IPS-20b (cell line): ENCODE data around the gene CBLIF.
"Not testable (repeated sequence)": the region's sequence is repeated elsewhere in the genome, so short reads cannot be mapped to it uniquely, and the experiment has no call there.

Experiments used
- H3K27ac ChIP-seq: one replicate; pipeline ENCODE4 v1.5.1; 2013; ENCODE audit warnings: low read length
- H3K27me3 ChIP-seq: 2 replicates; pipeline ENCODE4 v1.6.1; 2013; ENCODE audit warnings: mild to moderate bottlenecking, low read length, inconsistent platforms; ENCODE audit not compliant: insufficient read depth
- H3K36me3 ChIP-seq: 2 replicates; pipeline ENCODE4 v1.6.1; 2013; ENCODE audit warnings: low read depth, mild to moderate bottlenecking, inconsistent platforms, low read length, moderate library complexity; ENCODE audit not compliant: insufficient read depth
- H3K4me1 ChIP-seq: 2 replicates; pipeline ENCODE4 v1.6.1; 2013; ENCODE audit warnings: mild to moderate bottlenecking, control low read depth, inconsistent platforms, low read length, moderate library complexity; ENCODE audit not compliant: insufficient read depth
- H3K4me3 ChIP-seq: 2 replicates; pipeline ENCODE4 v1.5.1; 2013; ENCODE audit warnings: mild to moderate bottlenecking, low read length, inconsistent platforms
- H3K9ac ChIP-seq: 2 replicates; pipeline ENCODE4 v1.6.1; 2013; ENCODE audit warnings: low read depth, mild to moderate bottlenecking, inconsistent platforms, low read length, moderate library complexity
- H3K9me3 ChIP-seq: 2 replicates; pipeline ENCODE4 v1.6.1; 2013; ENCODE audit warnings: mild to moderate bottlenecking, low read depth, low read length, inconsistent platforms; ENCODE audit not compliant: insufficient read depth

Gene CBLIF

GRCh38 chr11:59845399-59845798 lies at the start of gene CBLIF:
TSS of gene CBLIF (minus strand) at chr11:59845499. CDS start at chr11:59845453, 46 bp downstream.
- no peaks in the 10 kb centered on the region for H3K9me3 ChIP-seq
- no peaks in the 10 kb centered on the region for H3K27me3 ChIP-seq
- H3K4me1 ChIP-seq, result peaks cover 5% of the 10 kb centered on the region; the same call in 1 of the 2 replicates
- no peak within 1 kb of the TSS for H3K27ac ChIP-seq
- no peak within 1 kb of the TSS for H3K4me3 ChIP-seq
- no peak within 1 kb of the TSS for H3K9ac ChIP-seq
- H3K36me3 ChIP-seq, result no peaks in the 10 kb centered on the region

- H3K4me1 ChIP-seq, result peaks cover 10% of the 10 kb centered on the region; the same call in 1 of the 2 replicates
- H3K9ac ChIP-seq, result no peak overlapping the region
- no peaks in the 10 kb centered on the region for H3K9me3 ChIP-seq
- no peaks in the 10 kb centered on the region for H3K27me3 ChIP-seq
- H3K27ac ChIP-seq, result no peak overlapping the region
- no peak overlapping the region for H3K4me3 ChIP-seq
- no peaks in the 10 kb centered on the region for H3K36me3 ChIP-seq
Observed at GRCh38 chr11:59894616-59895015, 49.3 kb upstream of the CBLIF start.

DNA sequence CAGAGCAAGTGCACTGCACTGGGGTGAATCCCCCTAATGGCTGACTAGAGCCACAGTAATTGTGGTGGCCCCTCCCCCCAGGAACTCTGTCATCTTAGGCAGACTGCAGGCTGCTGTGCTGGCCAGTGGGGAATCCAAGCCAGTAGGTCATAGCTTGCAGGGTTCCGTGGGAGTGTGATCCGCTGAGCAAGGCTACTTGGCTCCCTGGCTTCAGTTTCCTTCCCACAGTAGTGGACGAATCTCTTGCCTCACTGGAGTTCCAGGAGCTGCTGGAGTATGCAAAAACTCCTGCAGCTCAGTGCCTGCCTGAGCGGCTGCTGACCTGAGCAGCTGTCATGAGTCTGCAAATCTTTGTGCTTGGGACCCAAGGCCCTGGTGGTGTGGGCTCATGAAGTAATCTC lies 46.5 kb upstream of the CBLIF start:
- no peaks in the 10 kb centered on the region for H3K36me3 ChIP-seq
- H3K9me3 ChIP-seq, result no peaks in the 10 kb centered on the region
- peak overlapping the region; percentile 25; the same call in 1 of the 2 replicates for H3K4me3 ChIP-seq
- no peaks in the 10 kb centered on the region for H3K27me3 ChIP-seq
- H3K4me1 ChIP-seq, result peaks cover 10% of the 10 kb centered on the region; the same call in 1 of the 2 replicates
- H3K9ac ChIP-seq, result peak overlapping the region; percentile 23; the same call in 1 of the 2 replicates
- H3K27ac ChIP-seq, result peak overlapping the region; percentile 85

DNA sequence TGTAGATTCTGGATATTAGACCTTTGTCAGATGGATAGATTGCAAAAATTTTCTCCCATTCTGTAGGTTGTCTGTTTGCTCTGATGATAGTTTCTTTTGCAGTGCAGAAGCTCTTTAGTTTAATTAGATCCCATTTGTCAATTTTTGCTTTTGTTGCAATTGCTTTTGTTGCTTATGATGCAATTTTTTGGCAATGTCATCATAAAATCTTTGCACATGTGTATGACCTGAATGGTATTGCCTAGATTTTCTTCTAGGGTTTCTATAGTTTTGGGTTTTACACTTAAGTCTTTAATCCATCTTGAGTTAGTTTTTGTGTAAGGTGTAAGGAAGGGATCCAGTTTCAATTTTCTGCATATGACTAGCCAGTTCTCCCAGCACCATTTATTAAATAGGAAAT lies 41.9 kb upstream of the CBLIF start:
- not testable (repeated sequence) for H3K27me3 ChIP-seq, H3K4me3 ChIP-seq, H3K4me1 ChIP-seq, H3K27ac ChIP-seq, H3K9ac ChIP-seq, H3K36me3 ChIP-seq, H3K9me3 ChIP-seq

DNA sequence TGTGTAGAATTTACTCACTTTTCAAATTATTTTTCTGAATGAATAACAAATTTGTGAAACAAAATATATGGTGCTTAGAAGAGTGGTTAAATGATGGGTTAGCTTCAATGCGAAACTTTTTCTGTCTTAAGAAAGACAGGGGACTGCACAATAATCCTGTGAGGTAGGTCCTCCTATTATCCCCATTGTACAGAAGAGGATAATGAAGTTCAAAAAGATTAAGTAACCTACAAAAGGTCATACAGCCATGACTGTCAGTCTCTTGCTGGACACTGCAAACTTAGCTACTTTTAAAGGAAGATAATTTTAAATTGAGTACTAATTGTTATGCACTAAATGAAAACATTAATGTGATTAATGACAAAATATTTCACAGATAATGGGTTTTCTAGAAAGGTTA lies 38.3 kb upstream of the CBLIF start:
- H3K27ac ChIP-seq, result no peak overlapping the region
- H3K4me1 ChIP-seq, result peaks cover 3% of the 10 kb centered on the region
- H3K36me3 ChIP-seq, result no peaks in the 10 kb centered on the region
- no peaks in the 10 kb centered on the region for H3K27me3 ChIP-seq
- no peaks in the 10 kb centered on the region for H3K9me3 ChIP-seq
- no peak overlapping the region for H3K9ac ChIP-seq
- no peak overlapping the region for H3K4me3 ChIP-seq

- Histone ChIP-seq H3K27ac (no peak overlapping the region), H3K27me3 (no peaks in the 10 kb centered on the region), H3K36me3 (no peaks in the 10 kb centered on the region)
Observed at GRCh38 chr11:59879567-59879966, 34.3 kb upstream of the CBLIF start.

DNA sequence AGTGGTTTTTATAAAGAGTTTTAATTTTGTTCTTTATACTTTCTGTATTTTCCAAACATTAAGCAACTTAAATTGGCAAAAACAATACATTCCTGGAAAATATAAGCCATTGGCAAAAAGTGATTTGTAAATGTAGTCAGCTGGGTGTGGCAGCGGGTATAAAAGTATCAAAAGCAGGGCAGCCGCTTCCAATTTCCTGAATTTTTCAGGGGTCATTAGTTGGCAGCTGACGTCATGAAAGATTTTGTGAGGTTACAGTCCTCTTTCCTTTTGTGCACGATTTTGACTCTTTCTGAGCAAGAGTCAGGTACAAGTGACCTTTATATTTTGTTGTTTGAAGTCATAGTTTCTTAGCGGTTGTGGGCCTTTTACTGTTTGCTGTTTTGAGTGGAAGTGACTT lies 33.3 kb upstream of the CBLIF start, which contains the start of gene OOSP3:
Gene OOSP3 (plus strand): TSS at position 208 of the 400 bp plus-strand sequence. CDS start 27 bp downstream, at position 235.
- H3K27ac ChIP-seq, result no peak within 1 kb of the TSS
- H3K9ac ChIP-seq, result no peak within 1 kb of the TSS
- H3K4me1 ChIP-seq, result peaks cover 18% of the 10 kb centered on the region
- no peaks in the 10 kb centered on the region for H3K36me3 ChIP-seq
- no peak within 1 kb of the TSS for H3K4me3 ChIP-seq
- no peaks in the 10 kb centered on the region for H3K27me3 ChIP-seq
- no peaks in the 10 kb centered on the region for H3K9me3 ChIP-seq

More at GRCh38 chr11:59879567-59879966, 34.3 kb upstream of the CBLIF start:
- H3K9me3 ChIP-seq, result no peaks in the 10 kb centered on the region
- H3K4me1 ChIP-seq, result peaks cover 18% of the 10 kb centered on the region
- no peak overlapping the region for H3K9ac ChIP-seq
- H3K4me3 ChIP-seq, result no peak overlapping the region

DNA sequence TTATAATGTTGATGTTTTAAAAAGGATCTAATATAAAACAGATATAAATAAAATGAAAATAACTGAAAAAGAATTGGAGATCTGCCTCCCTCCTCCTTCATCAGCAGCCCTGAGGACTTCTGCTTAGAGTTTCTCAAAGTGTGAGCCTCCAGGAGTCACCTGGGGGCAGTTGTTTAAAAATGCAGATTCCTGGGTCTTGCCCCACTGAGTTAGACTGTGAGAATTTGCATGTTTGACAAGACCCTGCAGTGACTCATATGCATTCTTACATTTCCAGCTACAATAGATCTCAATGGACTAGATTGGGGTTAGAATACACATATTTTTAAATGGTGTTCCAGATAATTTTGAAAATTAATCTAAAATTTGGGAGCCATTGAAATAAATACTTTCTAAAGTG lies 32.5 kb upstream of the CBLIF start:
- H3K9me3 ChIP-seq, result no peaks in the 10 kb centered on the region
- no peak overlapping the region for H3K9ac ChIP-seq
- no peaks in the 10 kb centered on the region for H3K36me3 ChIP-seq
- H3K4me3 ChIP-seq, result no peak overlapping the region
- H3K27ac ChIP-seq, result no peak overlapping the region
- peaks cover 18% of the 10 kb centered on the region for H3K4me1 ChIP-seq
- H3K27me3 ChIP-seq, result no peaks in the 10 kb centered on the region

DNA sequence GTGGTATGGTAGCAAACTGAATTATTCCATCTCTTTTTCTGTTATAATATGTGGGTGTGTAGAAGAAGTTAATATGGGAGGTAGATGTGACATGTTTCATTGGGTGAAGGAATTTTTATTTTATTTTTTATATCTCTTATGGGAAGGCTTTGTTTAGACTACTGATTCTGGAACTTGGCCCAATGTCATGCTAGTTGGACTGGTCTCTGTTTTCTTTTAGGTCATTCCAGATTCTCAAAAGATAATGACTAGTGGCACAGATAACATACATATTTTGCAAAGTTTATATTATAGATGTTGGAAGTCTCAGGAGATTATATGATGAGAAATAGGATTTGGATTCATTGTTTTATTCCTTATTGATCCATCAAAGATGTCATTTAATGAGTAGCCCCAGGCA lies 32.0 kb upstream of the CBLIF start:
- Histone ChIP-seq H3K9me3 (no peaks in the 10 kb centered on the region), H3K36me3 (no peaks in the 10 kb centered on the region), H3K27me3 (no peaks in the 10 kb centered on the region), H3K4me3 (no peak overlapping the region), H3K9ac (no peak overlapping the region), H3K4me1 (peaks cover 18% of the 10 kb centered on the region), H3K27ac (no peak overlapping the region)

DNA sequence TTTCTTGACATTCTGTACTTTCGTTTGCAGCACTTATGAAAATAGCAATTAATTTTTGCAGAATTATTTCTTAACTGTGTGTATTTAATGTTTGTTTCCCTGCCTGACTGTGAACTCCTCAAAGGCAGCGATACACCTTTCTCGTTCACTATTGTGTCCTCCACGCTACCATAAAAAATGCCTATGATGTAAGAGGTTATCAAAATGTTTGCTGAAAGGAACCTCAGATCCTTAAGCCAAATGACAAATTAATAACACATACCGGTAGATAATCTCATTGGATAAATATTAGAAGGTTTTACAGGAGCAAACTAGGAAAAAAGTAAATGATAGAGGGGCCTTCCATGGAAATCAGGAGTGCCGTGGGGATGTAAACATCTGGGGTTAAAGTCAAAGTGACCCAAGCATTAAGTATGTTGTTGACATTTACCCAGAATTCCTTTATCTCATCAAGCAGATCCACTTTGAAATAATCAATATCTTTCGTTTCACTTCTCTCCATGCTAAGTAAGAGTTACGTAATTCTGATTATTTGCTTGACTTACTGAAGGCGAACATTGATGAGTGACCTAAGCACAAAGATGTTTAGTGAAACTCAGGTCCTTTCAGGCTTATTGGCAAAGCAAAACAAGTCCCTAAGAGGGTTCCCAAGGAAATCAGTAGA lies 30.7 kb upstream of the CBLIF start:
- Histone ChIP-seq H3K36me3 (no peaks in the 10 kb centered on the region), H3K9me3 (no peaks in the 10 kb centered on the region), H3K27ac (no peak overlapping the region), H3K27me3 (no peaks in the 10 kb centered on the region), H3K4me3 (no peak overlapping the region), H3K9ac (no peak overlapping the region), H3K4me1 (peaks cover 18% of the 10 kb centered on the region)

- H3K4me3 ChIP-seq, result no peak overlapping the region
- H3K36me3 ChIP-seq, result no peaks in the 10 kb centered on the region
- H3K27me3 ChIP-seq, result no peaks in the 10 kb centered on the region
- no peak overlapping the region for H3K27ac ChIP-seq
- H3K9ac ChIP-seq, result no peak overlapping the region
- peaks cover 5% of the 10 kb centered on the region; the same call in 1 of the 2 replicates for H3K9me3 ChIP-seq
- peaks cover under 1% of the 10 kb centered on the region; the same call in 1 of the 2 replicates for H3K4me1 ChIP-seq
Observed at GRCh38 chr11:59872076-59872475, 26.8 kb upstream of the CBLIF start.

GRCh38 chr11:59867946-59868345 lies 22.6 kb upstream of the CBLIF start:
- no peak overlapping the region for H3K9ac ChIP-seq
- no peaks in the 10 kb centered on the region for H3K36me3 ChIP-seq
- H3K9me3 ChIP-seq, result peaks cover 5% of the 10 kb centered on the region; the same call in 1 of the 2 replicates
- no peak overlapping the region for H3K27ac ChIP-seq
- no peaks in the 10 kb centered on the region for H3K4me1 ChIP-seq
- no peak overlapping the region for H3K4me3 ChIP-seq
- H3K27me3 ChIP-seq, result no peaks in the 10 kb centered on the region
